Skeletal muscle tissue (tissue), 5 donors: ENCODE measurements around the gene ADAMTS14. TPM values are rescaled to one million over a fixed set of nuclear protein-coding genes. Genes with fewer than 3 reads are reported as not detected.

ENCODE experiments used
- H3K27ac ChIP-seq: one replicate; pipeline ENCODE4 v1.7.0; 2013; ENCODE audit warnings: mild to moderate bottlenecking, low read depth, low read length, inconsistent platforms
- H3K27me3 ChIP-seq, 3 donors: one replicate each; pipeline ENCODE4 v1.7.0; 2013; ENCODE audit warnings: low read length in 3 of 3; ENCODE audit not compliant: control insufficient read depth in 3 of 3, insufficient read depth in 3 of 3
- H3K36me3 ChIP-seq, 3 donors: one replicate each; pipeline ENCODE4 v1.7.0; 2013; ENCODE audit warnings: low read length in 3 of 3; ENCODE audit not compliant: control insufficient read depth in 3 of 3, insufficient read depth in 3 of 3
- H3K4me1 ChIP-seq, 3 donors: one replicate each; pipeline ENCODE4 v1.7.0; 2013; ENCODE audit warnings: low read length in 3 of 3, mild to moderate bottlenecking in 3 of 3; ENCODE audit not compliant: control insufficient read depth in 3 of 3, insufficient read depth in 3 of 3
- H3K4me3 ChIP-seq, 3 donors: one replicate each; pipeline ENCODE4 v1.7.0; 2013; ENCODE audit warnings: low read length in 3 of 3
- H3K9ac ChIP-seq, 3 donors: one replicate each; pipeline ENCODE4 v1.7.0; 2013; ENCODE audit warnings: low read length in 3 of 3, mild to moderate bottlenecking in 3 of 3, moderate library complexity in 2 of 3, low read depth in 1 of 3
- H3K9me3 ChIP-seq, 3 donors: one replicate each; pipeline ENCODE4 v1.7.0; 2013; ENCODE audit warnings: low read length in 3 of 3; ENCODE audit not compliant: control insufficient read depth in 3 of 3
- small RNA-seq: library from RNA; depleted of rRNA; stranded (forward); fragments of <200 nt; gene quantifications from one replicate; pipeline ENCODE3, GENCODE V24; 2014
- total RNA-seq: library from RNA; depleted of rRNA; stranded (reverse); fragments of >200 nt; gene quantifications from one replicate; pipeline ENCODE4 v1.2.3, GENCODE V29; 2014
- donor health status: Osteomylitis.

Gene ADAMTS14
- total RNA-seq, 1 donor from 2014 or later = 5.7 TPM

- Histone ChIP-seq H3K9ac (no peak overlapping the region), H3K4me3 (no peak overlapping the region), H3K4me1 (no peaks in the 10 kb centered on the region), H3K36me3 (no peaks in the 10 kb centered on the region), H3K27ac (no peak overlapping the region), H3K27me3 (peaks cover 0 to 5% (median 0%) of the 10 kb centered on the region in 3 donors), H3K9me3 (no peaks in the 10 kb centered on the region)
These were observed 137.4 kb downstream of the ADAMTS14 start for GRCh38 chr10:70809726-70810125.

- Histone ChIP-seq H3K36me3 (no peaks in the 10 kb centered on the region), H3K27me3 (peaks cover 0 to 5% (median 0%) of the 10 kb centered on the region in 3 donors), H3K4me1 (no peaks in the 10 kb centered on the region), H3K9ac (no peak overlapping the region), H3K9me3 (no peaks in the 10 kb centered on the region), H3K4me3 (no peak overlapping the region), H3K27ac (no peak overlapping the region)
These were observed 138.7 kb downstream of the ADAMTS14 start for GRCh38 chr10:70810967-70811366.

DNA sequence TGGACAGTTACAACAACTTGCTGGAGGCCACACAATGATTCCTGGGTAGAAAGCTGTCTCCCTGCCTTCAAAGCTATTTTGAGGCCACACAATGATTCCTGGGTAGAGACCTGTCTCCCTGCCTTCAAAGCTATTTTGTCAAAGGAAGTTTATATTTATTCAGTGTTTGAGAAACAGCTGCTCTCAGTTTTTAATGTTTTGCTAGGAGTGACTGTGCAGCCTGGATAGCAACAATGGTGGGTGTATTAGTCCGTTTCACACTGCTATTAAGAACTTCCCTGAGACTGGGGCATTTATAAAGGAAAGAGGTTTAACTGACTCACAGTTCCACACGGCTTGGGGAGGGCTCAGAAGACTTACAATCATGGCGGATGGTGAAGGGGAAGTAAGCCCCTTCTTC is 139.6 kb downstream of the ADAMTS14 start:
- peaks cover 0 to 2% (median 0%) of the 10 kb centered on the region in 3 donors for H3K27me3 ChIP-seq
- H3K9ac ChIP-seq = no peak overlapping the region
- no peaks in the 10 kb centered on the region for H3K9me3 ChIP-seq
- H3K4me1 ChIP-seq = peaks cover 4 to 7% (median 4%) of the 10 kb centered on the region in 3 donors
- no peak overlapping the region for H3K27ac ChIP-seq
- H3K36me3 ChIP-seq = no peaks in the 10 kb centered on the region
- H3K4me3 ChIP-seq = no peak overlapping the region

Small RNAs within 50 kb of the gene (small RNA-seq; reads per million reads assigned to genes)
- not detected for gene RPS26P40

Other genes with a start within 250 kb of the ADAMTS14 start
- gene NODAL, start 230.8 kb upstream of the ADAMTS14 start, total RNA-seq = not detected
- 15.7 TPM for gene PALD1, start 193.7 kb upstream of the ADAMTS14 start, total RNA-seq
- 2.1 TPM for gene PRF1, start 69.8 kb upstream of the ADAMTS14 start, total RNA-seq
- gene TBATA, start 112.9 kb downstream of the ADAMTS14 start, total RNA-seq = not detected
- 37.1 TPM for gene SGPL1, start 143.4 kb downstream of the ADAMTS14 start, total RNA-seq
- 34.4 TPM for gene PCBD1, start 216.1 kb downstream of the ADAMTS14 start, total RNA-seq